ENCODE data around the gene CD96.

The CD96 gene

GRCh38 chr3:111577113-111577512 lies 35.1 kb downstream of the CD96 start:
- Mint-ChIP-seq H3K4me3 (no peak overlapping the region), H3K27me3 (no peaks in the 10 kb centered on the region), H3K27ac (no peak overlapping the region), H3K9me3 (no peaks in the 10 kb centered on the region), H3K36me3 (no peaks in the 10 kb centered on the region), H3K4me1 (peaks cover 3% of the 10 kb centered on the region)
- DNase-seq (ENCODE audit: low spot score in 2 of 2): no peak
- no peak for ATAC-seq (ENCODE audit: low read depth)

- Mint-ChIP-seq H3K27ac (no peak overlapping the region), H3K4me1 (peaks cover 3% of the 10 kb centered on the region), H3K9me3 (no peaks in the 10 kb centered on the region), H3K4me3 (no peak overlapping the region), H3K27me3 (no peaks in the 10 kb centered on the region), H3K36me3 (no peaks in the 10 kb centered on the region)
- DNase-seq (ENCODE audit: low spot score in 2 of 2) (no peak), ATAC-seq (ENCODE audit: low read depth) (peak; percentile 79)
These were observed 36.0 kb downstream of the CD96 start for GRCh38 chr3:111577798-111578685.

- Mint-ChIP-seq H3K36me3 (no peaks in the 10 kb centered on the region), H3K4me1 (peaks cover 3% of the 10 kb centered on the region), H3K9me3 (no peaks in the 10 kb centered on the region), H3K4me3 (no peak overlapping the region), H3K27ac (peak overlapping the region; percentile 32), H3K27me3 (no peaks in the 10 kb centered on the region)
- DNase-seq (ENCODE audit: low spot score in 2 of 2) (no peak), ATAC-seq (ENCODE audit: low read depth) (no peak)
These were observed 36.9 kb downstream of the CD96 start for GRCh38 chr3:111578867-111579266.

- H3K4me3 Mint-ChIP-seq: no peak overlapping the region
- no peaks in the 10 kb centered on the region for H3K27me3 Mint-ChIP-seq
- H3K9me3 Mint-ChIP-seq: no peaks in the 10 kb centered on the region
- no peak for DNase-seq (ENCODE audit: low spot score in 2 of 2)
- H3K27ac Mint-ChIP-seq: peak overlapping the region; percentile 32
- ATAC-seq (ENCODE audit: low read depth): no peak
- no peaks in the 10 kb centered on the region for H3K36me3 Mint-ChIP-seq
- H3K4me1 Mint-ChIP-seq: peaks cover 3% of the 10 kb centered on the region
These were observed 37.5 kb downstream of the CD96 start for GRCh38 chr3:111579495-111579894.

- ATAC-seq (ENCODE audit: low read depth) (no peak), DNase-seq (ENCODE audit: low spot score in 2 of 2) (no peak)
- H3K9me3 Mint-ChIP-seq: no peaks in the 10 kb centered on the region
- no peak overlapping the region for H3K27ac Mint-ChIP-seq
- H3K27me3 Mint-ChIP-seq: no peaks in the 10 kb centered on the region
- no peak overlapping the region for H3K4me3 Mint-ChIP-seq
- H3K36me3 Mint-ChIP-seq: peaks cover 5% of the 10 kb centered on the region
- peaks cover 3% of the 10 kb centered on the region for H3K4me1 Mint-ChIP-seq
These were observed 39.6 kb downstream of the CD96 start for GRCh38 chr3:111581403-111582119.

- Mint-ChIP-seq H3K4me3 (no peak overlapping the region), H3K4me1 (peaks cover 3% of the 10 kb centered on the region), H3K9me3 (no peaks in the 10 kb centered on the region), H3K27me3 (no peaks in the 10 kb centered on the region), H3K27ac (no peak overlapping the region), H3K36me3 (peaks cover 5% of the 10 kb centered on the region)
- DNase-seq (ENCODE audit: low spot score in 2 of 2) (no peak), ATAC-seq (ENCODE audit: low read depth) (no peak)
These were observed 40.1 kb downstream of the CD96 start for GRCh38 chr3:111582120-111582474.

- Mint-ChIP-seq H3K4me1 (no peaks in the 10 kb centered on the region), H3K9me3 (no peaks in the 10 kb centered on the region), H3K36me3 (peaks cover 5% of the 10 kb centered on the region), H3K27ac (no peak overlapping the region), H3K27me3 (no peaks in the 10 kb centered on the region), H3K4me3 (no peak overlapping the region)
- no peak for ATAC-seq (ENCODE audit: low read depth)
- DNase-seq (ENCODE audit: low spot score in 2 of 2): no peak
These were observed 42.7 kb downstream of the CD96 start for GRCh38 chr3:111584744-111585143.

GRCh38 chr3:111585217-111585616 lies 43.2 kb downstream of the CD96 start:
- no peak for DNase-seq (ENCODE audit: low spot score in 2 of 2)
- H3K36me3 Mint-ChIP-seq: peaks cover 5% of the 10 kb centered on the region
- H3K27me3 Mint-ChIP-seq: no peaks in the 10 kb centered on the region
- no peak overlapping the region for H3K27ac Mint-ChIP-seq
- no peak overlapping the region for H3K4me3 Mint-ChIP-seq
- no peaks in the 10 kb centered on the region for H3K9me3 Mint-ChIP-seq
- no peak for ATAC-seq (ENCODE audit: low read depth)
- no peaks in the 10 kb centered on the region for H3K4me1 Mint-ChIP-seq

- DNase-seq (ENCODE audit: low spot score in 2 of 2): no peak
- peaks cover 2% of the 10 kb centered on the region for H3K4me1 Mint-ChIP-seq
- no peak overlapping the region for H3K4me3 Mint-ChIP-seq
- H3K36me3 Mint-ChIP-seq: peaks cover 5% of the 10 kb centered on the region
- H3K27me3 Mint-ChIP-seq: peaks cover under 1% of the 10 kb centered on the region
- no peak for ATAC-seq (ENCODE audit: low read depth)
- H3K9me3 Mint-ChIP-seq: no peaks in the 10 kb centered on the region
- H3K27ac Mint-ChIP-seq: no peak overlapping the region
These were observed 46.5 kb downstream of the CD96 start for GRCh38 chr3:111588527-111588926.

GRCh38 chr3:111589303-111590142 lies 47.5 kb downstream of the CD96 start:
- no peak for ATAC-seq (ENCODE audit: low read depth)
- no peaks in the 10 kb centered on the region for H3K9me3 Mint-ChIP-seq
- H3K4me1 Mint-ChIP-seq: peaks cover 11% of the 10 kb centered on the region
- H3K27ac Mint-ChIP-seq: no peak overlapping the region
- H3K4me3 Mint-ChIP-seq: no peak overlapping the region
- peaks cover 5% of the 10 kb centered on the region for H3K36me3 Mint-ChIP-seq
- DNase-seq (ENCODE audit: low spot score in 2 of 2): no peak
- H3K27me3 Mint-ChIP-seq: peaks cover 5% of the 10 kb centered on the region

- Mint-ChIP-seq H3K27me3 (peaks cover 5% of the 10 kb centered on the region), H3K36me3 (peaks cover 3% of the 10 kb centered on the region), H3K9me3 (no peaks in the 10 kb centered on the region), H3K4me3 (no peak overlapping the region), H3K4me1 (peaks cover 17% of the 10 kb centered on the region), H3K27ac (no peak overlapping the region)
- ATAC-seq (ENCODE audit: low read depth) (peak; percentile 41), DNase-seq (ENCODE audit: low spot score in 2 of 2) (no peak)
These were observed 48.1 kb downstream of the CD96 start for GRCh38 chr3:111590143-111590491.

GRCh38 chr3:111591555-111591954 lies 49.6 kb downstream of the CD96 start:
- Mint-ChIP-seq H3K9me3 (no peaks in the 10 kb centered on the region), H3K36me3 (no peaks in the 10 kb centered on the region), H3K4me3 (no peak overlapping the region), H3K27ac (no peak overlapping the region), H3K27me3 (peaks cover 5% of the 10 kb centered on the region), H3K4me1 (peaks cover 24% of the 10 kb centered on the region)
- ATAC-seq (ENCODE audit: low read depth) (no peak), DNase-seq (ENCODE audit: low spot score in 2 of 2) (no peak)

GRCh38 chr3:111592143-111592542 lies 50.1 kb downstream of the CD96 start:
- H3K9me3 Mint-ChIP-seq: no peaks in the 10 kb centered on the region
- ATAC-seq (ENCODE audit: low read depth) (no peak), DNase-seq (ENCODE audit: low spot score in 2 of 2) (no peak)
- H3K27ac Mint-ChIP-seq: no peak overlapping the region
- H3K4me3 Mint-ChIP-seq: no peak overlapping the region
- H3K36me3 Mint-ChIP-seq: no peaks in the 10 kb centered on the region
- peaks cover 5% of the 10 kb centered on the region for H3K27me3 Mint-ChIP-seq
- peaks cover 24% of the 10 kb centered on the region for H3K4me1 Mint-ChIP-seq

- DNase-seq (ENCODE audit: low spot score in 2 of 2) (no peak), ATAC-seq (ENCODE audit: low read depth) (no peak)
- H3K27ac Mint-ChIP-seq: peak overlapping the region; percentile 86
- peaks cover 5% of the 10 kb centered on the region for H3K27me3 Mint-ChIP-seq
- H3K9me3 Mint-ChIP-seq: no peaks in the 10 kb centered on the region
- H3K4me3 Mint-ChIP-seq: peak overlapping the region; percentile 67
- H3K36me3 Mint-ChIP-seq: no peaks in the 10 kb centered on the region
- peaks cover 24% of the 10 kb centered on the region for H3K4me1 Mint-ChIP-seq
These were observed 50.9 kb downstream of the CD96 start for GRCh38 chr3:111592936-111593335.

Measured in memory B cell (primary cell).